Thyroid gland (tissue), 4 donors: ENCODE measurements around the gene PSMG1. TPM values are rescaled to one million over a fixed set of nuclear protein-coding genes. Genes with fewer than 3 reads are reported as not detected.

Experiments used
- DNase-seq, 2 donors: peaks; one replicate each; pipeline ENCODE4 v3.0.0-alpha.2; 2019
- H3K27ac ChIP-seq, 3 donors: fragments of 200-600 bp; sonication (generic); 1 replicate in 2 of 3; 2 replicates in 1 of 3; pipeline ENCODE4 v1.5.1; 2016 to 2019; ENCODE audit warnings: mild to moderate bottlenecking in 1 of 3, moderate library complexity in 1 of 3
- H3K27me3 ChIP-seq: fragments of 200-600 bp; sonication (generic); one replicate; pipeline ENCODE4 v1.5.1; 2019
- H3K36me3 ChIP-seq, 2 donors: fragments of 200-600 bp; sonication (generic); one replicate each; pipeline ENCODE4 v1.5.1; 2016 to 2019
- H3K4me1 ChIP-seq, 2 donors: fragments of 200-600 bp; sonication (generic); one replicate each; pipeline ENCODE4 v1.5.1; 2017 to 2019
- H3K4me3 ChIP-seq, 3 donors: fragments of 200-600 bp; sonication (generic); replicated peaks in 1 of 3; 1 replicate in 2 of 3; 2 replicates in 1 of 3; pipeline ENCODE4 v1.5.1; 2016; ENCODE audit warnings: mild to moderate bottlenecking in 1 of 3
- H3K9me3 ChIP-seq: fragments of 200-600 bp; sonication (generic); one replicate; pipeline ENCODE4 v1.5.1; 2017
- CTCF ChIP-seq, 6 experiments: fragments of 200-600 bp in 3 of 6; fragments of 450-650 bp in 3 of 6; sonication (generic) in 3 of 6; IDR thresholded peaks; one replicate each; pipeline ENCODE4 v1.5.1; 2016 to 2019; ENCODE audit warnings: antibody characterized with exemption in 6 of 6, mild to moderate bottlenecking in 2 of 6, inconsistent platforms in 1 of 6, moderate library complexity in 1 of 6
- POLR2A ChIP-seq, 2 donors: fragments of 450-650 bp; IDR thresholded peaks; one replicate each; pipeline ENCODE4 v1.6.1; 2017; ENCODE audit warnings: antibody characterized with exemption in 2 of 2, mild to moderate bottlenecking in 2 of 2, moderate library complexity in 1 of 2
- WGBS, 2 donors: methylation state at CpG; one replicate each; pipeline ENCODE4 v1.1.5; 2017; 5-methylcytosine and 5-hydroxymethylcytosine counted together
- intact Hi-C: fragments of 100-400 bp; cut with DNase I; formaldehyde crosslinking; loops from one replicate; pipeline ENCODE4 v1.15.1; 2023
- total RNA-seq, 4 donors: library from RNA; depleted of rRNA; stranded (reverse); fragments of >200 nt; gene quantifications; one replicate each; pipeline ENCODE4 v1.2.3, GENCODE V29; 2016

The PSMG1 gene
- total RNA-seq, 4 donors from 2014 or later, result 33.0 to 54.2 (median 42.6) TPM

- intact Hi-C loops, result no loop called here
- H3K9me3 ChIP-seq, result no peaks in the 10 kb centered on the region
- H3K36me3 ChIP-seq, result no peaks in the 10 kb centered on the region
- DNase-seq, result no peak
- peaks cover 35 to 44% of the 10 kb centered on the region in 2 donors for H3K4me1 ChIP-seq
- no peak overlapping the region for H3K27ac ChIP-seq
- no peaks in the 10 kb centered on the region for H3K27me3 ChIP-seq
- TF ChIP-seq POLR2A (IDR thresholded peaks at IDR 0.05), result no peak
- no peak for TF ChIP-seq CTCF (IDR thresholded peaks at IDR 0.05)
- H3K4me3 ChIP-seq, result no peak overlapping the region
Observed at GRCh38 chr21:39189857-39190604, 6.8 kb upstream of the PSMG1 start.

- TF ChIP-seq POLR2A (IDR thresholded peaks at IDR 0.05) (no peak), CTCF (IDR thresholded peaks at IDR 0.05) (no peak)
- Histone ChIP-seq H3K4me3 (no peak overlapping the region), H3K4me1 (peaks cover 38 to 41% of the 10 kb centered on the region in 2 donors), H3K27me3 (no peaks in the 10 kb centered on the region), H3K36me3 (no peaks in the 10 kb centered on the region), H3K9me3 (no peaks in the 10 kb centered on the region), H3K27ac (peak overlapping the region; percentile 39 to 74 (median 67))
- WGBS, 2 donors, result 37 to 52% methylated on average over 2 of the region's 2 CpGs
- peak; percentile 29 to 38 for DNase-seq
- intact Hi-C loops, result no loop called here
Observed at GRCh38 chr21:39188521-39189139, 5.4 kb upstream of the PSMG1 start.

GRCh38 chr21:39187141-39187540, 3.9 kb upstream of the PSMG1 start:
- no peak for DNase-seq
- Histone ChIP-seq H3K36me3 (no peaks in the 10 kb centered on the region), H3K27ac (peak overlapping the region in 2 of 3 donors; percentile 39 to 67), H3K4me3 (no peak overlapping the region), H3K4me1 (peaks cover 40 to 41% of the 10 kb centered on the region in 2 donors), H3K9me3 (no peaks in the 10 kb centered on the region), H3K27me3 (no peaks in the 10 kb centered on the region)
- TF ChIP-seq POLR2A (IDR thresholded peaks at IDR 0.05) (no peak), CTCF (IDR thresholded peaks at IDR 0.05) (no peak)
- intact Hi-C loops, result no loop called here
- WGBS, 2 donors, result 81 to 82% methylated on average over 5 of the region's 5 CpGs

- intact Hi-C loops, result no loop called here
- Histone ChIP-seq H3K9me3 (no peaks in the 10 kb centered on the region), H3K4me1 (peaks cover 45 to 46% of the 10 kb centered on the region in 2 donors), H3K27ac (peak overlapping the region in 2 of 3 donors; percentile 39 to 67), H3K4me3 (no peak overlapping the region), H3K36me3 (no peaks in the 10 kb centered on the region), H3K27me3 (no peaks in the 10 kb centered on the region)
- DNase-seq, result no peak
- TF ChIP-seq POLR2A (IDR thresholded peaks at IDR 0.05) (no peak), CTCF (IDR thresholded peaks at IDR 0.05) (no peak)
Observed at GRCh38 chr21:39186676-39187075, 3.4 kb upstream of the PSMG1 start.

GRCh38 chr21:39185157-39185556, 1.9 kb upstream of the PSMG1 start:
- 71 to 90% methylated on average over 2 of the region's 2 CpGs for WGBS, 2 donors
- intact Hi-C loops, result no loop called here

More at GRCh38 chr21:39185157-39185556, 1.9 kb upstream of the PSMG1 start:
- TF ChIP-seq POLR2A (IDR thresholded peaks at IDR 0.05) (no peak), CTCF (IDR thresholded peaks at IDR 0.05) (no peak)
- H3K27ac ChIP-seq, result no peak overlapping the region
- H3K4me3 ChIP-seq, result no peak overlapping the region
- no peaks in the 10 kb centered on the region for H3K27me3 ChIP-seq
- H3K9me3 ChIP-seq, result no peaks in the 10 kb centered on the region
- peaks cover 45 to 49% of the 10 kb centered on the region in 2 donors for H3K4me1 ChIP-seq
- no peaks in the 10 kb centered on the region for H3K36me3 ChIP-seq
- no peak for DNase-seq
